ENCODE results near the gene EIF2B2.

The EIF2B2 gene

DNA sequence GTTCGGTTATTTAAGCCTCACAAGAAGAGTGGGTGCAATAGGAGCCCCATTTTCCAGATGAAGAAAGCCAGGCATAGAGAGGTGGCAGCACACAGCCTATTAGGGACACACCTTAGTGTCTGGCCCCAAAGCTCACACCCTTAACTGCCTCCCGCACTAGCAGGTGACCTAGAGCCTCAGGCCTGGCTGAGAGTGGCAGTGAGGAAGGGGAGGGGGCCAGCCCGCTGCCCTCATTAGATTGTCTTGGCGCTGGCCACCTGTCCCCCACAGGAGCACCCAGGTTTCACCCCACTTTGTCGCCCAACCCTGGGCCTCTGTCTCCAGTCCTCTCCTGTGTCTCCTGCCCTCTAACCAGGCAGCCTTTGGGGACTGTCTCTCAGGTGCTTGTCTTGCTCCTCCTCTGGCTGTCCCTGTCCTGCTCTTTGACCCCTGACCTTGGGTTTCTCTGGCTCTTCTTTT, 28.8 kb upstream of the EIF2B2 start:
- Histone ChIP-seq H4K20me1 (no peaks in the 10 kb centered on the region), H3K4me3 (no peak overlapping the region), H3K36me3 (no peaks in the 10 kb centered on the region), H3K9ac (no peak overlapping the region), H3K27me3 (no peaks in the 10 kb centered on the region), H3K4me2 (0 out of 2 replicates have a peak overlapping the region, but pooled peaks have one; percentile 32), H3K27ac (no peak overlapping the region), H3K4me1 (peaks cover 20% of the 10 kb centered on the region), H3K9me3 (no peaks in the 10 kb centered on the region)
- TF ChIP-seq Cebpa-rat (IDR thresholded peaks at IDR 0.05), result no peak

DNA sequence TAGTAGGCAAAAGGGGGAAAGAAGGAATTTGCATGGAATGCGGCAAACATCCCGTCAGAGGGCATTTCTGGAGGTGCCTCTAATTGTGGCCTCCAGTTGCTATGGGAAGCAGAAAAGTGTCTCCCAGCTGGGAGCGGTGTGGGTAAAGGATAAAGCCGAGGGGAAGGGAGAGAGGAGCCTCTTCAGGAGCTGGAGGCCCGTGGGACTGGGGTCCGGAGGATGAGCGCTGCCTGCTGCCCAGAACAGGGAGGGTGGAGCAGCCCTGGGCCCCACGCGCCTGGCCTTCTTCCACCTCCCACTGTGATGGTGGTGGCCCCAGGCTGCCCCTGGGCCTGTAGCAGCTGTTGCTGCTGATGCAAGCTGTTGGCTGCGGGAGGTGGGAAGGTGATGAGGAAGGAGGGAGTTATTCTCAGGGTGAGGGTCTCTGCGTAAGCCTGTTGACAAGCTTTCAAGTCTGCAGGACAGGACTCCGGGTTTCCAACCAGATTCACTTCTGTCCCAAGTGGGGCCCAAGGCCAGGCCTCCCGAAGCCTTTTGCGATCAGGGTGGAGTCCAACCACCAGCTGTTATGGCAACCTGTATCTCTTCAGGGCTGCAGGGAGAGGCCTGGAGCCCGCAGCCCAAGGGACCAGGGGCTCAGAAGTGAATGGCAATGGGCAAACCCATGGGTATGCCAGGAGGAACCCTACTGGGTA, 28.2 kb upstream of the EIF2B2 start:
- H4K20me1 ChIP-seq, result no peaks in the 10 kb centered on the region
- no peaks in the 10 kb centered on the region for H3K27me3 ChIP-seq
- H3K9me3 ChIP-seq, result no peaks in the 10 kb centered on the region
- H3K4me3 ChIP-seq, result no peak overlapping the region
- H3K27ac ChIP-seq, result no peak overlapping the region
- peaks cover 20% of the 10 kb centered on the region for H3K4me1 ChIP-seq
- no peaks in the 10 kb centered on the region for H3K36me3 ChIP-seq
- H3K9ac ChIP-seq, result no peak overlapping the region
- TF ChIP-seq Cebpa-rat (IDR thresholded peaks at IDR 0.05), result no peak
- no peak overlapping the region for H3K4me2 ChIP-seq

DNA sequence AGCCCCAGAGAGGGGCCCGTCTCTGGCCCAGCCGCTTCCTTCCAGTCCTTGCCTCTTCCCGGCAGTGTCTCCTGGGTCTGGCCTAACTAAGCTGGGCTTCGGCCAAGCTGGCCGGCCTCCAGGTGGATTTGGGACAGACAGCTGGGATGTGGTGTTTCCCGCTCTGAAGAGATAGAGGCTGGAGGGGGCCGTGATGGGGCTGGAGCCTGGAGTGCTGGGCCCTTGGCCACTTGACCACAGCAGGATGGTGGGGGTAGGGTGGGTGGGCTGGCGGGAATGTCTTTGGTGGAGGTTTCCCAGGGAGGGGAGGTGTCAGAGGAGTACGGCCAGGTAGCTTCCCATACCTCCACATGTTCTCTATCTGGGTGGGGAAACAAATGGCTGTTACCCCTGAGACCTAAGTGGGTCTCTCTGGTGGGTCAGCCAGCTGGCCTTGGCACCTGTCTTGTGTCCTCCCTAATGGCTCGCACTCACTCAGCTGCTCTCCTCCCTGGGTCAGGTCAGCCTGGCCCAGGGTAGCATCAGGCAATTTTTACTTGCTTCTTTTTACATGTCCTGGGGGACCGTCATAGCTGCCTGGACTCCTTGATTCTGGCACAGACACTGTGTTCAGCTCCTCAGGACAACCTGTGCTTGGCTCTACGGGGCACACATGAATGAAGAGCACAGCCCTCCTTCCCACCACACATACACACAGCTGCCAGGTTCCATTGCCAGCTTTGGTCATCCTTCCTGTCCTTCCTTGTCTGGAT, 27.5 kb upstream of the EIF2B2 start:
- Histone ChIP-seq H3K4me1 (peaks cover 20% of the 10 kb centered on the region), H3K9ac (no peak overlapping the region), H3K4me3 (no peak overlapping the region), H3K27ac (no peak overlapping the region), H4K20me1 (no peaks in the 10 kb centered on the region), H3K27me3 (no peaks in the 10 kb centered on the region), H3K36me3 (no peaks in the 10 kb centered on the region), H3K4me2 (no peak overlapping the region), H3K9me3 (no peaks in the 10 kb centered on the region)
- no peak for TF ChIP-seq Cebpa-rat (IDR thresholded peaks at IDR 0.05)

DNA sequence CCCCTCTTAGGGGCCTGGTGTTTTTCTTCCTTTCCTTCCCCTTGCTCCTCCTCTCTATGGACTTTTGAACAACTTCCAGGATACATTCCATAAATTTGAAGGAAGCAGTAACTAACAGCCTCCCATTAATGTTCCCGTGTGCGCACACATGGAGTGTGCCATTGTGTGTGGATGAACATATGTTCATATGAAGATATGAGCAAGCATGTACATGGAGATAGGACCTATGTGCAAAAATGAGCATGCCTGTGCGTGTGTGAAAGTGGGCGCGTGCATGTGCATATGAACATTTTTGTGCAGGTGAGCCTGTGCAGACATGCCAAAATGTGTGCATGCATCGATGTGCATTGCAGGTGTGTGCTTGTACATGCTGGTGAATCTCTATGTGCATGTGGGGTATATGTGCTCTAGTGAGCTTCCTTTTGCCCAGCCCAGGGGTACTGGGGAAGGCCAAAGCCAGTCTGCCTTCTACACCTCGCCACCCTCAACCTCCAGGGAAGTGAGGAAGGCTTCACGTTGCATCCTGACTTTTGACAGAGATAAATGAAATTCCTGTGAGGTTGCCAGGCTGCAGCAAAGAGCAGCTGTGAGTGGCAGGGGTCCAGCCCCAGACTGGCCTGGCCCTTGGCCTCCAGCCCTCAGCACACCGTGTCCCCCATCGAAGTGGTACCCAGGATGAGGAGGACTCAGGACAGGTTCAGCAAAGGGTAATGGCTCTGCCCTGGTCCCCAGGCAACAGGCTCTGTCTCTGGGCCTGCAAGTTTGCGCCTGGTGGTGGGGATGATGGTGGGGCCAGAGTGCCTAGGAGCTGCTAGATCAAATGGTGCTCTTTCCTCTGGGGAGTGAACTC, 26.2 kb upstream of the EIF2B2 start:
- no peak overlapping the region for H3K4me2 ChIP-seq
- no peak for TF ChIP-seq Cebpa-rat (IDR thresholded peaks at IDR 0.05)
- peaks cover 33% of the 10 kb centered on the region for H3K4me1 ChIP-seq
- H3K36me3 ChIP-seq, result no peaks in the 10 kb centered on the region
- no peak overlapping the region for H3K27ac ChIP-seq
- H3K27me3 ChIP-seq, result no peaks in the 10 kb centered on the region
- no peaks in the 10 kb centered on the region for H3K9me3 ChIP-seq
- H3K4me3 ChIP-seq, result no peak overlapping the region
- H4K20me1 ChIP-seq, result no peaks in the 10 kb centered on the region
- H3K9ac ChIP-seq, result no peak overlapping the region

DNA sequence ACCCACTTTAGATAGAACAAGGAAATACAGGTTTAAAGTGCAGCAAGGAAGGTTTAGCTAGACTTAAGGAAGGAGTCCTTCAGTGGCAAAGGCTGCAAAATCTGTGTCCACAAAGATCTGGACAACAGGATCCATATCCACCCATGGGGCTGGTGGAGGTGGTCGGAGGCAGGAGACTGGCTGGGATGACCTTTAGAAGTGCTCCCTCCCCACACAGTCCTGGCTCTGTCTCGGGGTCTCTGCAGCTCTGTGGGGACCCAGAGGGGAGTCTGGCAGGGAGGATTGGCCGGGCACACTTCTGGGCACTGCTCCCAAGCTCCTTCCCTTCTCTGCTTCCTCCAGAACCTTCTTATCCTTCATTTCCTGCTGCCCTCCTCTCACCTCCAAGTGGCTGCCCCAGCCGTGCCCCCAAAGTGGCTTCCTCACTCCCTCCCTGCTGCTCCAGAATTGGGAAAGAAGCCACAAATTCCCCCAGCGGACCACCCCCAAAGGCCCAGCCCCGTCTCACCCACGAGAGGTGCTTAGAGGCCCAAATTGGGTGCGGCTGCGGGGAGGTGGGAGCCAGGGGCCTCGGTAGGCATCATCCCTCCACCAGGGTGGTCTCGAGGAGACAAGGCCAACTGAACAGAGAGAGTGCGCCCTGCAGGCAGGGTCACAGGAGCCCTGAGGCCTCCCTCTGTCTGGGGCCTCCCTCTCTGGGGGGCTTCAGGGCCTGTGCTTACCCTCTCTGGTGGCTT, 25.4 kb upstream of the EIF2B2 start:
- peaks cover 34% of the 10 kb centered on the region for H3K4me1 ChIP-seq
- no peak for TF ChIP-seq Cebpa-rat (IDR thresholded peaks at IDR 0.05)
- no peak overlapping the region for H3K27ac ChIP-seq
- peak overlapping the region; percentile 38; the same call in 1 of the 2 replicates for H3K9ac ChIP-seq
- H3K36me3 ChIP-seq, result no peaks in the 10 kb centered on the region
- H4K20me1 ChIP-seq, result no peaks in the 10 kb centered on the region
- H3K9me3 ChIP-seq, result no peaks in the 10 kb centered on the region
- H3K4me3 ChIP-seq, result no peak overlapping the region
- H3K27me3 ChIP-seq, result no peaks in the 10 kb centered on the region
- peak overlapping the region; percentile 22; the same call in 1 of the 2 replicates for H3K4me2 ChIP-seq

DNA sequence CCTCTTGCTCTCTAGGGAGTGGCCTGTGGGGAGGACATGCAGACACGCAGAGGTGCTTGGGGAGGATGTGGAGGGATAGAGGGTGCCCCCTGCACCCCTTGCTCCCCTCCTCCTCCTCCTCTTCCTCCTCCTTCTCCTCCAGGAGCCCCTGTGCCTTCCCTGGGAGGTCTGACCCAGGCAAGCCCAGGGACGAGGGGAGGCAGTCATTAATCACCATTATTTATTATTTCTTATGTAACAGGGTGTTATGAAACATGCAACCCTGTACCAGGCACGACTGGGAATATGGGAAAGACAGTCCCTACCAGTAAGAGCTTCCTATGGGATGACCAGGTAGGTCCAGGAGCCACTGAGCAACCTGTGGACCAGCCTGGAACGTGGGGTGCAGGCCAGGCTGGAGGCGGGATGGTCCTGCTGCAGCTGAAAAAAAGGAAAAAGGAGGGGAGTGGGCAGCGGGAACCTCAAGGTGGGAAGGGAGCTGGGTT, 24.8 kb upstream of the EIF2B2 start:
- Histone ChIP-seq H3K27me3 (no peaks in the 10 kb centered on the region), H4K20me1 (no peaks in the 10 kb centered on the region), H3K27ac (no peak overlapping the region), H3K4me2 (peak overlapping the region; percentile 22; the same call in 1 of the 2 replicates), H3K9ac (peak overlapping the region; percentile 38; the same call in 1 of the 2 replicates), H3K36me3 (no peaks in the 10 kb centered on the region), H3K4me1 (peaks cover 33% of the 10 kb centered on the region), H3K9me3 (no peaks in the 10 kb centered on the region), H3K4me3 (no peak overlapping the region)
- TF ChIP-seq Cebpa-rat (IDR thresholded peaks at IDR 0.05), result no peak

DNA sequence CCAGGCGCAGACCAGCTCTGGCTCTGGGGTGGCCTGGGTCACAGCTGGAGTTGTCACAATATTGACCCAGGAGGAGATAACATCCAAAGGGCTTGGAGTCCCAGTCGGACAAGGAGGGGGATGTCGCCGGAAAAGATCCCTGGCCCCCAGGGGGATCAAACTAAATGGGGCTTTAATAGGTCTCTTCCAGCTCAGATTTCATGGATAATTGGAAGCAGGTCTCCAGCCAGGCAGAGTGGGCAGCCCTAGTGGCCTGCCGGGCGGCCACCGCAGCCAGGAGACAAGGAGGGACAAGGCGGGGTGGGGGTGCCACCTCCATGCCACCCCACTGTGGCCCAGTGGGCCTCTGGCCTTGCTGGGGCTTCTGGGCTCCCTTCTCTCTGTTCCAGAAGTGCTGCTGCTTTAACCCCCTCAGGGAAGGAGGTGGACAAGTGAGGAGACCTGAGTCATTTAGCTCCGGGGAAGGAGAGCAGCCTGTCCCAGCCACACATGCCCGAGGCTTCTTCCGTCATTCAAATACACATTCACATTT, 24.2 kb upstream of the EIF2B2 start:
- no peak for TF ChIP-seq Cebpa-rat (IDR thresholded peaks at IDR 0.05)
- H3K4me1 ChIP-seq, result peaks cover 28% of the 10 kb centered on the region

DNA sequence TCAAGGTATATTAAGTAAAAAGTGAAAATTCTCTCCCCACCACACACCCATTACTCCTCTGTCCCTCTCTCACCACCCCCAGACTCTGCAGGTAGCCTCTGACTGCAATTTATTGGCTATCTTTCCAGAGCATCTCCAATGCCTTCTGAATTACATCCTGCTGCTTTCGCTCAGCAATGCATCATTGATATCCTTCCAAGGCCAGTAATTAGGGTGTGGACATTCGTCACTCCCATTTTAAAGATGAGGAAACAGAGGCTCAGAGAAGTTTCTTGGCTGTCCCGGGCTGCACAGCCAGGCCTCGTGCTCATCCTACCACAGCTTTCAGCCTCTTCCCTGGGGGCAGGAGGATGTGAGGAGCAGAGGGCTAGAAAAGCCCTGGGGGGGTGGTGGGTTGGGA, 23.7 kb upstream of the EIF2B2 start:
- Histone ChIP-seq H3K27ac (no peak overlapping the region), H3K9me3 (no peaks in the 10 kb centered on the region), H3K4me3 (no peak overlapping the region), H3K4me2 (no peak overlapping the region), H3K27me3 (no peaks in the 10 kb centered on the region), H3K36me3 (no peaks in the 10 kb centered on the region), H3K9ac (no peak overlapping the region), H3K4me1 (peaks cover 23% of the 10 kb centered on the region), H4K20me1 (no peaks in the 10 kb centered on the region)
- no peak for TF ChIP-seq Cebpa-rat (IDR thresholded peaks at IDR 0.05)

More for the DNA sequence above, 24.2 kb upstream of the EIF2B2 start:
- Histone ChIP-seq H3K27ac (no peak overlapping the region), H3K36me3 (no peaks in the 10 kb centered on the region), H3K9me3 (no peaks in the 10 kb centered on the region), H4K20me1 (no peaks in the 10 kb centered on the region), H3K9ac (no peak overlapping the region), H3K27me3 (no peaks in the 10 kb centered on the region), H3K4me2 (no peak overlapping the region), H3K4me3 (no peak overlapping the region)

All from BLaER1 (cell line).